H1 (cell line): ENCODE data around the gene PEX14.

ENCODE experiments used
- JUND ChIP-seq: IDR thresholded peaks from 2 replicates; pipeline ENCODE4 v1.6.1; 2011; ENCODE audit warnings: mild to moderate bottlenecking, improper control_type of control experiment, low read length
- NANOG ChIP-seq: IDR thresholded peaks from 2 replicates; pipeline ENCODE4 v1.6.1; 2011; ENCODE audit warnings: low read length, low read depth, mild to moderate bottlenecking, inconsistent platforms; ENCODE audit not compliant: insufficient read depth, poor library complexity, severe bottlenecking
- SUZ12 ChIP-seq: fragments of 200-600 bp; sonication (generic); IDR thresholded peaks from 2 replicates; pipeline ENCODE4 v1.6.1; 2012; ENCODE audit warnings: mild to moderate bottlenecking, inconsistent platforms, low read length, moderate library complexity, mixed read lengths

DNA sequence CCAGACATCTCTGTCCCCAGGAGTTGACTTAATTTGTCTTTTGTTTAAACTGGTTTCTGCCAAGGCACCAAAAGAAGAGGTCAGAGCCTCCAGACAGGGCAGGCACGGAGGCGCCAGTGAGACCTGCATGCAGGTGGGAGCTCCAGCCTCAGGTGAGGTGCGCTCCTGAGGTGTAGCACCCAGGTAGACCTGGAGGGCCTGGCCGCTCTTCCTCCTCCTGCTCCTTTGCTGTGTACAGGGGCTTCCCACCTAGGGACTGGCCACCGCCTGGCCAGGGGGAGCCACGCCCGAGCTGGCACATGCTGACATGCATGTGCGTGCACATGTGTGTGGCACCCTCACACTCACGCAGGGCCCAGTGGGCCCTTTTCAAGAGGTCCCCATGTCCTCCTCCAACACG, 158.7 kb downstream of the PEX14 start:
- TF ChIP-seq JUND = no peak
- no peak for TF ChIP-seq NANOG
- TF ChIP-seq SUZ12 = no peak
